Motor neuron (in vitro differentiated cells): Measurements from ENCODE around the gene TUBB6. TPM values are rescaled to one million over a fixed set of nuclear protein-coding genes. Genes with fewer than 3 reads are reported as not detected.

ENCODE experiments used
- ATAC-seq, 8 experiments: fragments of 200-7000 bp; cut with Tn5 transposase; replicated peaks in 6 of 8; 2 replicates each; pipeline ENCODE4 v1.8.0; 2021; ENCODE audit warnings: mild to moderate bottlenecking in 8 of 8, moderate library complexity in 8 of 8
- H3K27ac ChIP-seq, 2 donors: fragments of 250-450 bp; sonication (Bioruptor Pico); 2 replicates each; pipeline ENCODE4 v1.9.0; 2021; ENCODE audit warnings: antibody characterized with exemption in 2 of 2, mild to moderate bottlenecking in 2 of 2, moderate library complexity in 1 of 2
- H3K4me1 ChIP-seq, 2 donors: fragments of 250-450 bp; sonication (Bioruptor Pico); replicated peaks in 1 of 2; 2 replicates each; pipeline ENCODE4 v1.6.1; 2021; ENCODE audit warnings: antibody characterized with exemption in 2 of 2, mild to moderate bottlenecking in 2 of 2, moderate library complexity in 1 of 2
- H3K4me3 ChIP-seq, 5 donors: fragments of 250-450 bp; sonication (Bioruptor Pico); 2 replicates each; pipeline ENCODE4 v1.9.0; 2021; ENCODE audit warnings: antibody characterized with exemption in 5 of 5, mild to moderate bottlenecking in 5 of 5, moderate library complexity in 4 of 5
- WGBS, 10 experiments: fragments of 450-650 bp; shearing (Covaris generic); methylation state at CpG; one replicate each; pipeline ENCODE4 v1.0.0; 2022; 5-methylcytosine and 5-hydroxymethylcytosine counted together
- in situ Hi-C, 9 experiments: fragments of 400-800 bp; cut with MboI; loops; one replicate each; pipeline ENCODE4 v1.15.0; 2021; ENCODE audit warnings: low sequenced_read_pairs in 9 of 9, low pct_unique_long_range_greater_than_20kb in 2 of 9; ENCODE audit not compliant: unreplicated experiment in 9 of 9
- total RNA-seq, 8 experiments: library from RNA; unstranded; fragments of 300-600 nt; gene quantifications; 2 replicates each; pipeline versions ENCODE4 v1.2.3 to v1.2.4, GENCODE V29; 2022

TUBB6 gene
- total RNA-seq, 8 experiments from 2014 or later: 12.1 to 161 (median 55.6) TPM

- Histone ChIP-seq H3K4me1 (peaks cover 0 to 6% of the 10 kb centered on the region in 2 donors), H3K4me3 (peak overlapping the region in 2 of 5 donors; percentile 11 to 63), H3K27ac (no peak overlapping the region)
- 16 to 82% (median 56%) methylated on average over 2 to 6 of the region's 7 CpGs; no CpG with 5 or more reads in 2 of the 10 experiments for WGBS, 10 experiments
- in situ Hi-C loops: no loop called here
- ATAC-seq: no peak
Measured at GRCh38 chr18:12309683-12310198, 1.7 kb downstream of the TUBB6 start.

GRCh38 chr18:12310762-12311161 is 2.7 kb downstream of the TUBB6 start:
- in situ Hi-C loops: no loop called here
- WGBS, 10 experiments: 95 to 100% (median 100%) methylated on average over 1 to 5 of the region's 6 CpGs; no CpG with 5 or more reads in 1 of the 10 experiments
- ATAC-seq: no peak

GRCh38 chr18:12312976-12313375 is 4.9 kb downstream of the TUBB6 start:
- H3K4me1 ChIP-seq: peaks cover 0 to 10% of the 10 kb centered on the region in 2 donors
- no peak overlapping the region for H3K27ac ChIP-seq
- ATAC-seq: no peak
- no peak overlapping the region for H3K4me3 ChIP-seq
- in situ Hi-C loops: no loop called here

More at GRCh38 chr18:12310762-12311161, 2.7 kb downstream of the TUBB6 start:
- Histone ChIP-seq H3K4me1 (peaks cover 0 to 6% of the 10 kb centered on the region in 2 donors), H3K27ac (no peak overlapping the region), H3K4me3 (no peak overlapping the region)

DNA sequence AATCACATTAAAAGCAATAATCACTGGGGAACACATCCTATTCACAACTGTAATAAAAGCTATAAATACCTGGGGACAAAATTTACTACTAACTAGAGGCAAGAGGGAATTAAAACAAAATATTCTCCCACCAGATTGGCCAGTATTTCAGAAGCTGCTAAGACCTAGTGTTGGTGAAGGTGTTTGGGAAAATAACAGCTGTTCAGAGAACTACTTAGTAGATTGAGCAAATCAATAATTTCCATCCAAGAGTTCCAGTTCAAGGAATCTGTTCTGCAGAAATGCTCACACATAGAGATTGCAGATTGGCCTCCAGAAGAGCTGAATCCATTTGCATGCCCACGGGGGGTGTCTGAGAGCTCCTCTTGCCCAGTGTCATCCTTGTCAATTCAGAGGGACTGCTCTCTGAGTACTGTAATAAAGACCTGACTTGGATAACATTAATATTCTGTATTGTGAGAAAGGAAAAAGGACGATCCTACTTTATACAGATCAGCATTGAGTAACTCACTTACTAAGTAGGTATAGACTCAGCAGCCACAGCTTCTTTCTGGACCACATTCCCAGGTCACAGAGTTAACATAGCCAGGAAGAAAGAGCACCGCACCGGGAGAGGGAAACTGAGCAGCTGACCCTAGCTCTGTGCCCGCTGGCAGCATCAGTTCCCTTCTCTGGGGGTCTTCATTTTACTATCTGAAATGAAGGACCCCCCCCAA is 5.6 kb downstream of the TUBB6 start:
- WGBS, 10 experiments: 0 to 83% (median 69%) methylated on average over 1 to 5 of the region's 5 CpGs; no CpG with 5 or more reads in 2 of the 10 experiments
- in situ Hi-C loops: no loop called here
- Histone ChIP-seq H3K4me3 (no peak overlapping the region), H3K27ac (no peak overlapping the region), H3K4me1 (peaks cover 0 to 10% of the 10 kb centered on the region in 2 donors)
- ATAC-seq: peak in 2 of 8 experiments; percentile 4 to 11

GRCh38 chr18:12314591-12315305 is 6.7 kb downstream of the TUBB6 start:
- Histone ChIP-seq H3K4me3 (no peak overlapping the region), H3K27ac (no peak overlapping the region), H3K4me1 (peaks cover 0 to 6% of the 10 kb centered on the region in 2 donors)
- 50 to 100% (median 92%) methylated on average over 1 of the region's 1 CpG for WGBS, 10 experiments
- in situ Hi-C loops: no loop called here
- no peak for ATAC-seq

DNA sequence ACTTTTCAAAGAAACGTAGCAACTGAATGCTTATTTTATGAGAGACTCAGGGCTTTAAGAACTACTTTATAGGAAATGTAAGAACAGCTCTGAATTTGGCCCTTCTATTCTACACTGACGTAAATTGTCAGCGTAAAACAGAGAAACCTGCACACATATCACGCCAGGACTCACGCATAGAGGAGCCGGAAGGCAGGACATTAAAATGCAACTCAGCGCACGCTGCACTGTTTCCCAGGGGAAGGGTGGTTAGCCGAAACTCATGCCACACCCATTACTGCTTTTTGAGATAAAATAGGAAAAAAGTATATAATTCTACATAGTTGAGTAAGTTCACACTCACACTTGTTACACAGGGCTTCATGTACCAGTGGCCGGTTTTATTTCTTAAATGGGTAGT is 7.4 kb downstream of the TUBB6 start:
- H3K27ac ChIP-seq: no peak overlapping the region
- ATAC-seq: peak in 3 of 8 experiments; percentile 76 to 81 (median 79)
- in situ Hi-C loops: no loop called here
- H3K4me3 ChIP-seq: no peak overlapping the region
- 0 to 100% (median 82%) methylated on average over 1 to 9 of the region's 10 CpGs for WGBS, 10 experiments
- peaks cover 0 to 4% of the 10 kb centered on the region in 2 donors for H3K4me1 ChIP-seq

GRCh38 chr18:12315911-12316310 is 7.9 kb downstream of the TUBB6 start:
- no peak overlapping the region for H3K4me3 ChIP-seq
- ATAC-seq: peak in 3 of 8 experiments; percentile 63 to 83 (median 76)
- WGBS, 10 experiments: 0 to 100% (median 92%) methylated on average over 1 to 4 of the region's 5 CpGs; no CpG with 5 or more reads in 3 of the 10 experiments
- in situ Hi-C loops: no loop called here
- H3K4me1 ChIP-seq: peaks cover 0 to 4% of the 10 kb centered on the region in 2 donors
- no peak overlapping the region for H3K27ac ChIP-seq

DNA sequence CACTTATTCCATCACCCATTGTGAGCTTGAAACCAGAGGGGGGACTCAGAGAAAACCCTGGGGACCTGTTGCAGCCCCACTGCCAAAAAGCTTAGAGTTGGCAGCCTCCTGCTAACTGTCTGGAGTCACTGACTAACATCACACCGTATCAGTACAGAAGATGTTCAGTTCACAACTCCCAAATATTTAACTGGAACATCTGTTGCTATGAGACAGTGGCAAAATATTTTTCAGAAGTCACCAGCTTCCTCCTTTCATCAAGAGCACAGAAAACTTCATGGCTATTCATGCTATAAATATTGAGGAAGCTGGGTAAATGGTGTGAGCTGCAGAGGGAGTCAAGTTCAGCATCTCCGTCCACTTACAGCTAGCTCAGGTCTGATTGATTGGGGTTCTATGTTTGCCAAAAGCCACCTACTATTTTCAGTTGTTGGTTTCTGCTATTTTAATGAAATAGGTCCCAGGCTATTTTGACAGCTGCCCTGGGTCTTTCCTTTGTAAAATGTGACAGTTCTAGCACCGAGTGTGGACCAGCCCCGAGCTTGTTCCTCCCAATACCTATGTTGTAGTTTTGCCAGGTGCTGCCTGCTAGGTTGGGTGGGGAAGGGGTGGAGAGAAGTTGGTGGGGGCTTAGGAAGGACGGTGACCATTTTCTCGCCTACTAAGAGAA is 9.8 kb downstream of the TUBB6 start:
- Histone ChIP-seq H3K4me1 (peaks cover 0 to 4% of the 10 kb centered on the region in 2 donors), H3K27ac (no peak overlapping the region), H3K4me3 (no peak overlapping the region)
- in situ Hi-C loops: no loop called here
- WGBS, 10 experiments: 44 to 100% (median 77%) methylated on average over 1 to 3 of the region's 6 CpGs; no CpG with 5 or more reads in 2 of the 10 experiments
- ATAC-seq: peak in 1 of 8 experiments; percentile 55

GRCh38 chr18:12318334-12318697 is 10.3 kb downstream of the TUBB6 start:
- ATAC-seq: peak in 5 of 8 experiments; percentile 23 to 69 (median 41)
- H3K27ac ChIP-seq: no peak overlapping the region
- in situ Hi-C loops: no loop called here
- no peak overlapping the region for H3K4me3 ChIP-seq
- 24 to 45% (median 27%) methylated on average over 3 to 4 of the region's 5 CpGs; no CpG with 5 or more reads in 7 of the 10 experiments for WGBS, 10 experiments
- H3K4me1 ChIP-seq: peaks cover 0 to 4% of the 10 kb centered on the region in 2 donors

GRCh38 chr18:12318857-12319256 is 10.8 kb downstream of the TUBB6 start:
- 50 to 100% methylated on average over 1 of the region's 5 CpGs; no CpG with 5 or more reads in 8 of the 10 experiments for WGBS, 10 experiments
- no peak for ATAC-seq
- H3K4me3 ChIP-seq: no peak overlapping the region
- in situ Hi-C loops: no loop called here
- no peak overlapping the region for H3K27ac ChIP-seq
- H3K4me1 ChIP-seq: peaks cover 0 to 4% of the 10 kb centered on the region in 2 donors

- 0 to 76% (median 50%) methylated on average over 1 to 3 of the region's 4 CpGs; no CpG with 5 or more reads in 2 of the 10 experiments for WGBS, 10 experiments
Measured at GRCh38 chr18:12321333-12321732, 13.3 kb downstream of the TUBB6 start.

GRCh38 chr18:12324991-12325725 is 17.1 kb downstream of the TUBB6 start:
- ATAC-seq: no peak
- in situ Hi-C loops: no loop called here
- WGBS, 10 experiments: 88 to 100% (median 93%) methylated on average over 1 to 19 of the region's 58 CpGs; no CpG with 5 or more reads in 4 of the 10 experiments
- Histone ChIP-seq H3K4me1 (no peaks in the 10 kb centered on the region), H3K4me3 (no peak overlapping the region), H3K27ac (no peak overlapping the region)

More at GRCh38 chr18:12321333-12321732, 13.3 kb downstream of the TUBB6 start:
- no peak overlapping the region for H3K4me3 ChIP-seq
- H3K27ac ChIP-seq: no peak overlapping the region
- in situ Hi-C loops: no loop called here
- ATAC-seq: peak in 1 of 8 experiments; percentile 53
- peaks cover 0 to 4% of the 10 kb centered on the region in 2 donors for H3K4me1 ChIP-seq
